HCT116 (cell line): ENCODE measurements around the gene POLE3.
"Not testable (repeated sequence)": the region's sequence is repeated elsewhere in the genome, so short reads cannot be mapped to it uniquely, and the experiment has no call there.

Source experiments
- CEBPB ChIP-seq: IDR thresholded peaks from 2 replicates; pipeline ENCODE4 v1.6.1; 2012; ENCODE audit warnings: low read depth
- FOSL1 ChIP-seq: IDR thresholded peaks from 2 replicates; pipeline ENCODE4 v1.6.1; 2012; ENCODE audit warnings: low read depth
- POLR2A ChIP-seq: IDR thresholded peaks from 2 replicates; pipeline ENCODE4 v1.7.0; 2011; ENCODE audit warnings: borderline replicate concordance; ENCODE audit not compliant: insufficient read depth, insufficient read length; ENCODE audit errors: extremely low read depth
- POLR2AphosphoS5 ChIP-seq: IDR thresholded peaks from 2 replicates; pipeline ENCODE4 v1.6.1; 2011; ENCODE audit warnings: mild to moderate bottlenecking, low read depth, low read length, moderate library complexity
- RAD21 ChIP-seq: IDR thresholded peaks from 2 replicates; pipeline ENCODE4 v1.6.1; 2012; ENCODE audit warnings: low read depth, mild to moderate bottlenecking
- YY1 ChIP-seq: IDR thresholded peaks from 2 replicates; pipeline ENCODE4 v1.6.1; 2011; ENCODE audit warnings: low read length, low read depth, moderate library complexity, mild to moderate bottlenecking; ENCODE audit not compliant: insufficient replicate concordance; ENCODE audit errors: extremely low read depth
- ZNF274 ChIP-seq: fragments of 200-500 bp; sonication (Bioruptor generic); IDR thresholded peaks from 2 replicates; pipeline ENCODE4 v1.6.1; 2014; ENCODE audit warnings: mild to moderate bottlenecking, low read depth, low read length, inconsistent platforms
- TF ChIP-seq, protein P1 (sequence below): IDR thresholded peaks from 2 replicates; pipeline ENCODE4 v1.6.1; 2012; ENCODE audit warnings: low read depth
- TF ChIP-seq, protein P2 (sequence below): IDR thresholded peaks from 2 replicates; pipeline ENCODE4 v1.6.1; 2012

DNA sequence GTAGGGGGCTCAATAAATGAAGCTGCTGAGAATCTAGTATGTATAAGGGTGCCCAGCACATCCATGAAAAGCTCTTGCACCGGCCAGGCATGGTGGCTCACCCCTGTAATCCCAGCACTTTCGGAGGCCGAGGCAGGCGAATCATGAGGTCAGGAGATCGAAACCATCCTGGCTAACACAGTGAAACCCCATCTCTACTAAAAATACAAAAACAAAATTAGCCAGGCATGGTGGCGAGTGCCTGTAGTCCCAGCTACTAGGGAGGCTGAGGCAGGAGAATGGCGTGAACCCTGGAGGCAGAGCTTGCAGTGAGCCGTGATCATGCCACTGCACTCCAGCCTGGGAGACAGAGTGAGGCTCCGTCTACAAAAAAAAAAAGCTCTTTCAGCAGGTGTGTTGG is 4.1 kb downstream of the POLE3 start:
- not testable (repeated sequence) for TF ChIP-seq POLR2AphosphoS5, RAD21, ZNF274, CEBPB, YY1, POLR2A, FOSL1
- TF ChIP-seq, protein P1, sequence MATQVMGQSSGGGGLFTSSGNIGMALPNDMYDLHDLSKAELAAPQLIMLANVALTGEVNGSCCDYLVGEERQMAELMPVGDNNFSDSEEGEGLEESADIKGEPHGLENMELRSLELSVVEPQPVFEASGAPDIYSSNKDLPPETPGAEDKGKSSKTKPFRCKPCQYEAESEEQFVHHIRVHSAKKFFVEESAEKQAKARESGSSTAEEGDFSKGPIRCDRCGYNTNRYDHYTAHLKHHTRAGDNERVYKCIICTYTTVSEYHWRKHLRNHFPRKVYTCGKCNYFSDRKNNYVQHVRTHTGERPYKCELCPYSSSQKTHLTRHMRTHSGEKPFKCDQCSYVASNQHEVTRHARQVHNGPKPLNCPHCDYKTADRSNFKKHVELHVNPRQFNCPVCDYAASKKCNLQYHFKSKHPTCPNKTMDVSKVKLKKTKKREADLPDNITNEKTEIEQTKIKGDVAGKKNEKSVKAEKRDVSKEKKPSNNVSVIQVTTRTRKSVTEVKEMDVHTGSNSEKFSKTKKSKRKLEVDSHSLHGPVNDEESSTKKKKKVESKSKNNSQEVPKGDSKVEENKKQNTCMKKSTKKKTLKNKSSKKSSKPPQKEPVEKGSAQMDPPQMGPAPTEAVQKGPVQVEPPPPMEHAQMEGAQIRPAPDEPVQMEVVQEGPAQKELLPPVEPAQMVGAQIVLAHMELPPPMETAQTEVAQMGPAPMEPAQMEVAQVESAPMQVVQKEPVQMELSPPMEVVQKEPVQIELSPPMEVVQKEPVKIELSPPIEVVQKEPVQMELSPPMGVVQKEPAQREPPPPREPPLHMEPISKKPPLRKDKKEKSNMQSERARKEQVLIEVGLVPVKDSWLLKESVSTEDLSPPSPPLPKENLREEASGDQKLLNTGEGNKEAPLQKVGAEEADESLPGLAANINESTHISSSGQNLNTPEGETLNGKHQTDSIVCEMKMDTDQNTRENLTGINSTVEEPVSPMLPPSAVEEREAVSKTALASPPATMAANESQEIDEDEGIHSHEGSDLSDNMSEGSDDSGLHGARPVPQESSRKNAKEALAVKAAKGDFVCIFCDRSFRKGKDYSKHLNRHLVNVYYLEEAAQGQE: not testable (repeated sequence)
- TF ChIP-seq, protein P2, sequence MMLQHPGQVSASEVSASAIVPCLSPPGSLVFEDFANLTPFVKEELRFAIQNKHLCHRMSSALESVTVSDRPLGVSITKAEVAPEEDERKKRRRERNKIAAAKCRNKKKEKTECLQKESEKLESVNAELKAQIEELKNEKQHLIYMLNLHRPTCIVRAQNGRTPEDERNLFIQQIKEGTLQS: not testable (repeated sequence)
